Caco-2 (cell line): ENCODE measurements around the gene TFAP2A. TPM values are rescaled to one million over a fixed set of nuclear protein-coding genes. Genes with fewer than 3 reads are reported as not detected.

Source experiments
- BruUV-seq: library from RNA; stranded (reverse); fragments of 400-500 nt; replicated peaks from 2 replicates; lab custom pipeline; 2021; lab: Mats Ljungman, UMichigan
- CTCF ChIA-PET: fragments of 300-600 bp; sonication (Branson Sonifier 250); formaldehyde crosslinking; loops from one replicate; lab custom pipeline; 2022; ENCODE audit warnings: antibody characterized with exemption; lab: Charles Lee
- POLR2A ChIA-PET: fragments of 300-600 bp; sonication (Branson Sonifier 250); formaldehyde crosslinking; loops from one replicate; lab custom pipeline; 2022; ENCODE audit warnings: antibody characterized with exemption; lab: Charles Lee
- DNase-seq, 2 experiments: peaks; one replicate each; pipeline versions ENCODE4 v3.0.0 to v3.0.0-alpha.2; 2020 to 2022
- H3K27me3 ChIP-seq: replicated peaks from 2 replicates; pipeline ENCODE4 v1.6.0; 2011; ENCODE audit warnings: low read length; ENCODE audit not compliant: control insufficient read depth, insufficient read depth
- H3K36me3 ChIP-seq: 2 replicates; pipeline ENCODE4 v1.5.1; 2011; ENCODE audit warnings: low read length; ENCODE audit not compliant: control insufficient read depth, insufficient read depth
- H3K4me1 ChIP-seq: fragments of 250-450 bp; sonication (Bioruptor Pico); 2 replicates; pipeline ENCODE4 v1.5.1; 2020; ENCODE audit warnings: mild to moderate bottlenecking
- H3K4me3 ChIP-seq: 2 replicates; pipeline ENCODE4 v1.5.1; 2011; ENCODE audit warnings: low read depth, mild to moderate bottlenecking, control low read depth, low read length
- H3K9me3 ChIP-seq: fragments of 250-450 bp; sonication (Bioruptor Pico); 2 replicates; pipeline ENCODE4 v1.5.1; 2020; ENCODE audit warnings: mild to moderate bottlenecking, moderate library complexity
- H3K27ac Mint-ChIP-seq: one replicate; pipeline ENCODE4 v1.8.0; 2022; ENCODE audit warnings: mixed read lengths; ENCODE audit not compliant: unreplicated experiment
- H3K27me3 Mint-ChIP-seq: one replicate; pipeline ENCODE4 v1.8.0; 2022; ENCODE audit warnings: mixed read lengths; ENCODE audit not compliant: insufficient read depth, unreplicated experiment
- H3K36me3 Mint-ChIP-seq: one replicate; pipeline ENCODE4 v1.8.0; 2022; ENCODE audit warnings: mild to moderate bottlenecking, mixed read lengths; ENCODE audit not compliant: insufficient read depth, unreplicated experiment
- H3K4me1 Mint-ChIP-seq: one replicate; pipeline ENCODE4 v1.8.0; 2022; ENCODE audit warnings: low read depth, mixed read lengths; ENCODE audit not compliant: unreplicated experiment
- H3K4me3 Mint-ChIP-seq: one replicate; pipeline ENCODE4 v1.8.0; 2022; ENCODE audit warnings: mild to moderate bottlenecking, moderate library complexity, mixed read lengths; ENCODE audit not compliant: unreplicated experiment
- H3K9me3 Mint-ChIP-seq: one replicate; pipeline ENCODE4 v1.8.0; 2022; ENCODE audit warnings: mixed read lengths; ENCODE audit not compliant: unreplicated experiment
- intact Hi-C: fragments of 100-400 bp; cut with micrococcal nuclease; formaldehyde crosslinking; loops from one replicate; pipeline ENCODE4 v1.10.0; 2022; ENCODE audit not compliant: unreplicated experiment
- total RNA-seq: library from RNA; stranded (reverse); gene quantifications from 2 replicates; pipeline ENCODE4 v1.2.3, GENCODE V29; 2022
- TF ChIP-seq, protein P1 (sequence below), 2 experiments: fragments of 200-600 bp in 1 of 2; IDR thresholded peaks; 1 replicate in 1 of 2; 2 replicates in 1 of 2; pipeline versions ENCODE4 v1.5.1 to v1.8.0; 2011 to 2022; ENCODE audit warnings: antibody characterized with exemption in 1 of 2, control low read depth in 1 of 2, inconsistent platforms in 1 of 2, low read depth in 1 of 2, low read length in 1 of 2, mild to moderate bottlenecking in 1 of 2, moderate library complexity in 1 of 2; ENCODE audit not compliant: insufficient read depth in 1 of 2, severe bottlenecking in 1 of 2, unreplicated experiment in 1 of 2

TFAP2A gene
- total RNA-seq, 1 experiment from 2014 or later: 6.3 TPM

DNA sequence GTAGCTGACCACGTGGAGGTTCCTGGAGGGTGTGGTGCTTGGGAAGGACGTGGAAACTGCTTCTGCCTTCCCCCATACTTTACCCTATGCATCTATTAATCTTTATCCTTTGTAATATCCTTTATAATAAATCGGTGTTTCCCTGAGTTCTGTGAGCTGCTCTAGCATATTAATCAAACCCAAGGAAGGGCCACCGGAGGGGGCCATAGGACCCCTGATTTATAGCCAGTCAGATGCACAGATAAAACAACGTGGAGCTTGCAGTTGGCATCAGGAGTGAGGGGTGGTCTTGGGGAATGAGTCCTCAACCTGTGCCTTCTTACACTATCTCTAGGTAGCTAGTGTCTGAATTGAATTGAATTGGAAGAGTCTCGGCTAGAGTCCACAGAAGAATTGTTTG lies 36.5 kb upstream of the TFAP2A start:
- Mint-ChIP-seq H3K9me3 (no peaks in the 10 kb centered on the region), H3K4me1 (no peaks in the 10 kb centered on the region), H3K27ac (no peak overlapping the region), H3K27me3 (no peaks in the 10 kb centered on the region), H3K36me3 (no peaks in the 10 kb centered on the region), H3K4me3 (no peak overlapping the region)
- TF ChIP-seq, protein P1, sequence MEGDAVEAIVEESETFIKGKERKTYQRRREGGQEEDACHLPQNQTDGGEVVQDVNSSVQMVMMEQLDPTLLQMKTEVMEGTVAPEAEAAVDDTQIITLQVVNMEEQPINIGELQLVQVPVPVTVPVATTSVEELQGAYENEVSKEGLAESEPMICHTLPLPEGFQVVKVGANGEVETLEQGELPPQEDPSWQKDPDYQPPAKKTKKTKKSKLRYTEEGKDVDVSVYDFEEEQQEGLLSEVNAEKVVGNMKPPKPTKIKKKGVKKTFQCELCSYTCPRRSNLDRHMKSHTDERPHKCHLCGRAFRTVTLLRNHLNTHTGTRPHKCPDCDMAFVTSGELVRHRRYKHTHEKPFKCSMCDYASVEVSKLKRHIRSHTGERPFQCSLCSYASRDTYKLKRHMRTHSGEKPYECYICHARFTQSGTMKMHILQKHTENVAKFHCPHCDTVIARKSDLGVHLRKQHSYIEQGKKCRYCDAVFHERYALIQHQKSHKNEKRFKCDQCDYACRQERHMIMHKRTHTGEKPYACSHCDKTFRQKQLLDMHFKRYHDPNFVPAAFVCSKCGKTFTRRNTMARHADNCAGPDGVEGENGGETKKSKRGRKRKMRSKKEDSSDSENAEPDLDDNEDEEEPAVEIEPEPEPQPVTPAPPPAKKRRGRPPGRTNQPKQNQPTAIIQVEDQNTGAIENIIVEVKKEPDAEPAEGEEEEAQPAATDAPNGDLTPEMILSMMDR (IDR thresholded peaks at IDR 0.05; ENCODE audit: insufficient read depth in 1 of 2, low read depth in 1 of 2, low read length in 1 of 2, severe bottlenecking in 1 of 2, unreplicated experiment in 1 of 2): peak in 1 of 2 experiments; percentile 9
- DNase-seq: no peak
- no peaks in the 10 kb centered on the region for H3K4me1 ChIP-seq
- intact Hi-C loops: no loop called here
- no peak overlapping the region for H3K4me3 ChIP-seq
- H3K9me3 ChIP-seq: no peaks in the 10 kb centered on the region
- POLR2A ChIA-PET: no interaction called here
- H3K36me3 ChIP-seq: no peaks in the 10 kb centered on the region
- H3K27me3 ChIP-seq: no peaks in the 10 kb centered on the region
- no TSS peak for BruUV-seq
- CTCF ChIA-PET: interaction anchor here (0.9 kb wide), 1 partner anchor 14 kb away, joined by 3 read pairs; no protein-coding TSS in a partner anchor

DNA sequence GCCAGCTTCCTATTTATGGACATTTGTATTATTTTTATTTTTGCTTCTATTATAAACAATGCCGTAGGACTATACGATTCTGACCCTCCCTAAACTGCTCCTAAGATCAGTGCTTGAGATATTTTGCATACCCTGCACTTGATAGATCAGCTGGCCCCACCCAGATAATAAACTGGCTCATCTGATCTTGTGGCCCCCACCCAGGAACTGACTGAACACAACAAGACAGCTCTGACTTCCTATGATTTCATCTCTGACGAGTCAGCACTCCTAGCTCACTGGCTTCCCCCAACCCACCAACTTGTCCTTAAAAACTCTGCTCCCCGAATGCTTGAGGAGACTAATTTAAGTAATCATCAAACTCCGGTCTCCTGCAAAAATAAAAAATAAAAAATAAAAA lies 34.9 kb upstream of the TFAP2A start:
- no peak overlapping the region for H3K27ac Mint-ChIP-seq
- DNase-seq: no peak
- H3K27me3 ChIP-seq: no peaks in the 10 kb centered on the region
- H3K4me1 ChIP-seq: peaks cover 4% of the 10 kb centered on the region; the same call in 1 of the 2 replicates
- CTCF ChIA-PET: no interaction called here
- POLR2A ChIA-PET: no interaction called here
- no peaks in the 10 kb centered on the region for H3K4me1 Mint-ChIP-seq
- H3K27me3 Mint-ChIP-seq: no peaks in the 10 kb centered on the region
- no peak overlapping the region for H3K4me3 Mint-ChIP-seq
- TF ChIP-seq, protein P1 (IDR thresholded peaks at IDR 0.05; ENCODE audit: insufficient read depth in 1 of 2, low read depth in 1 of 2, low read length in 1 of 2, severe bottlenecking in 1 of 2, unreplicated experiment in 1 of 2): no peak
- no peaks in the 10 kb centered on the region for H3K9me3 Mint-ChIP-seq
- no peaks in the 10 kb centered on the region for H3K36me3 Mint-ChIP-seq
- no peaks in the 10 kb centered on the region for H3K36me3 ChIP-seq
- no peak overlapping the region for H3K4me3 ChIP-seq
- no TSS peak for BruUV-seq
- no peaks in the 10 kb centered on the region for H3K9me3 ChIP-seq
- intact Hi-C loops: no loop called here

DNA sequence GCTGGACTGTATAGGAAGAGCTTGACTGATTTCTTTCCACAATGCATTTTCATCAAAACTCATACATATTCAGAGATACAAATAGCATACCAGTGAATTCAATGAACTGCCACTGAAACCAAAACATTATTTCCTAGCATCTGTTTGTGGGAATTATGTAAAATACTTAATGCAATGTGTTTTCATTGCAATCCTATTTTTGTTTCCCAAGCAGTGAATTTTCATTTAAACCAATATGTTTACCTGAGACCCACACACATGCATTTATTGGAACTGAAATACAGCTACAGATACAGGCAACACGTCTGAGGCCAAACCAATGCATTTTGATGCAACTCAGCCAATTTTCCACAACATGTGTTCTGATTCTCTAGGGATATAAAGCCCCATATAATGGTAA lies 33.2 kb upstream of the TFAP2A start:
- POLR2A ChIA-PET: no interaction called here
- Histone ChIP-seq H3K4me3 (no peak overlapping the region), H3K4me1 (peaks cover 4% of the 10 kb centered on the region; the same call in 1 of the 2 replicates), H3K27me3 (no peaks in the 10 kb centered on the region), H3K9me3 (no peaks in the 10 kb centered on the region), H3K36me3 (no peaks in the 10 kb centered on the region)
- no peaks in the 10 kb centered on the region for H3K4me1 Mint-ChIP-seq
- CTCF ChIA-PET: no interaction called here
- H3K27ac Mint-ChIP-seq: no peak overlapping the region
- BruUV-seq: no TSS peak
- no peaks in the 10 kb centered on the region for H3K9me3 Mint-ChIP-seq
- intact Hi-C loops: no loop called here
- no peaks in the 10 kb centered on the region for H3K36me3 Mint-ChIP-seq
- no peak for DNase-seq
- H3K27me3 Mint-ChIP-seq: no peaks in the 10 kb centered on the region
- no peak overlapping the region for H3K4me3 Mint-ChIP-seq
- TF ChIP-seq, protein P1 (IDR thresholded peaks at IDR 0.05; ENCODE audit: insufficient read depth in 1 of 2, low read depth in 1 of 2, low read length in 1 of 2, severe bottlenecking in 1 of 2, unreplicated experiment in 1 of 2): no peak
